HEK293T (cell line): ENCODE data around the gene FOCAD.
"Not testable (repeated sequence)": the region's sequence is repeated elsewhere in the genome, so short reads cannot be mapped to it uniquely, and the experiment has no call there.

Experiments used
- ELF4 ChIP-seq: fragments of 450-650 bp; IDR thresholded peaks from 2 replicates; pipeline ENCODE4 v1.6.1; 2017; ENCODE audit warnings: antibody characterized with exemption
- NFRKB ChIP-seq: fragments of 450-650 bp; IDR thresholded peaks from 2 replicates; pipeline ENCODE4 v1.6.1; 2016; ENCODE audit warnings: mild to moderate bottlenecking, moderate library complexity
- TARDBP ChIP-seq: fragments of 450-650 bp; IDR thresholded peaks from 2 replicates; pipeline ENCODE4 v1.6.1; 2016

- not testable (repeated sequence) for TF ChIP-seq TARDBP, ELF4, NFRKB
These were observed 289.3 kb downstream of the FOCAD start for GRCh38 chr9:20973246-20973947.
